NT2/D1 (cell line): ENCODE results near the gene PARD3.

Experiments used
- SUZ12 ChIP-seq: IDR thresholded peaks from 2 replicates; pipeline ENCODE4 v1.6.1; 2011; ENCODE audit not compliant: insufficient read length, insufficient read depth; ENCODE audit errors: extremely low read depth
- YY1 ChIP-seq: IDR thresholded peaks from 2 replicates; pipeline ENCODE4 v1.6.1; 2011; ENCODE audit not compliant: insufficient read length, insufficient read depth
- ZNF274 ChIP-seq: IDR thresholded peaks from 2 replicates; pipeline ENCODE4 v1.6.1; 2011; ENCODE audit warnings: mild to moderate bottlenecking, low read depth, low read length

DNA sequence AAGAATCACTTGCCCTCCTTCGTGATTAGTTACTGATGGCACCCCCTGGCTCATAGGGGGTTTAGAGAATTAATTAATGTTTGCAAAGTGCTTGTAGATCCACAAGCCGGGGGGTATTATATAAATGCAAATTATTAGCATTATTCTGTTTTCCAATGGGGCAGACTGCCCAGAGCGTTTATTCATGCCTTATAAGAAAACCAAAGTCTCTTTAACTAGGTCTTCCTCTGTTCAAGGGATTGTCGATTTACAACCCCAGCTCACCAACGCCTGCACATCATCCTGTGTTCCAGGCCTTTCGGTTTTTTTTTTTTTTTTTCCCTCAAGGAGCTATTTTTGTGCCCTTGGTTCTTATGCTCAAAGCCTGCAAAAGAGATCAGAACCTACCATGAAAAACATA, 630.7 kb downstream of the PARD3 start:
- no peak for TF ChIP-seq YY1
- TF ChIP-seq ZNF274, result no peak
- no peak for TF ChIP-seq SUZ12
